OCI-LY7 (cell line): Measurements from ENCODE around the gene RHOD.

Experiments used
- EZH2phosphoT487 ChIP-seq: fragments of 200-600 bp; sonication (generic); IDR thresholded peaks from 2 replicates; pipeline ENCODE4 v1.6.1; 2018; ENCODE audit warnings: low read depth, borderline replicate concordance, mild to moderate bottlenecking, mixed run types, antibody characterized with exemption, low read length, moderate library complexity, mixed read lengths
- TF ChIP-seq, protein P1 (sequence below): fragments of 200-600 bp; sonication (generic); conservative IDR thresholded peaks from 2 replicates; pipeline ENCODE4 v1.5.1; 2014; ENCODE audit warnings: mild to moderate bottlenecking, antibody characterized with exemption, low read length, moderate library complexity, mixed read lengths

DNA sequence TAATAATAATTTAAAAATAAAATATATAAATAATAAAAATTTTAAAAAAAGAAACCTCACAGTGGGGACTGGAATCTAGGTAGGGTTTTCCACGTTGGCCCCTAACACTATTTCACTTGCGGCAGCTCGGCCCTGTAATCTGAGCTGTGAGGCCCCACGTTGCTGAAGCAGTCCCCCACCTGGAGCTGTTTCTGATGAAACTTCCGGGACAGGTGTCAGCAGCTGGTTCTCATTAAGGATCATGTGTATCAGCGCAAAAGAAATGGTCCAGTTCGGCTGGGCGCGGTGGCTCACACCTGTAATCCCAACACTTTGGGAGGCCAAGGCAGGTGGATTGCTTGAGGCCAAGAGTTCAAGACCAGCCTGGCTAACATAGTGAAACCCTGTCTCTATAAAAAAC, 17.3 kb downstream of the RHOD start:
- TF ChIP-seq, protein P1, sequence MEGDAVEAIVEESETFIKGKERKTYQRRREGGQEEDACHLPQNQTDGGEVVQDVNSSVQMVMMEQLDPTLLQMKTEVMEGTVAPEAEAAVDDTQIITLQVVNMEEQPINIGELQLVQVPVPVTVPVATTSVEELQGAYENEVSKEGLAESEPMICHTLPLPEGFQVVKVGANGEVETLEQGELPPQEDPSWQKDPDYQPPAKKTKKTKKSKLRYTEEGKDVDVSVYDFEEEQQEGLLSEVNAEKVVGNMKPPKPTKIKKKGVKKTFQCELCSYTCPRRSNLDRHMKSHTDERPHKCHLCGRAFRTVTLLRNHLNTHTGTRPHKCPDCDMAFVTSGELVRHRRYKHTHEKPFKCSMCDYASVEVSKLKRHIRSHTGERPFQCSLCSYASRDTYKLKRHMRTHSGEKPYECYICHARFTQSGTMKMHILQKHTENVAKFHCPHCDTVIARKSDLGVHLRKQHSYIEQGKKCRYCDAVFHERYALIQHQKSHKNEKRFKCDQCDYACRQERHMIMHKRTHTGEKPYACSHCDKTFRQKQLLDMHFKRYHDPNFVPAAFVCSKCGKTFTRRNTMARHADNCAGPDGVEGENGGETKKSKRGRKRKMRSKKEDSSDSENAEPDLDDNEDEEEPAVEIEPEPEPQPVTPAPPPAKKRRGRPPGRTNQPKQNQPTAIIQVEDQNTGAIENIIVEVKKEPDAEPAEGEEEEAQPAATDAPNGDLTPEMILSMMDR: no peak
- TF ChIP-seq EZH2phosphoT487: no peak
